HG03432 (cell line): ENCODE data around the gene IRF9.
"Not testable (repeated sequence)": the region's sequence is repeated elsewhere in the genome, so short reads cannot be mapped to it uniquely, and the experiment has no call there.

Experiments used
- ATAC-seq: cut with Tn5 transposase; IDR thresholded peaks from one replicate; pipeline ENCODE4 v1.9.1; 2021; ENCODE audit warnings: mild to moderate bottlenecking, moderate library complexity; ENCODE audit not compliant: unreplicated experiment

The IRF9 gene

DNA sequence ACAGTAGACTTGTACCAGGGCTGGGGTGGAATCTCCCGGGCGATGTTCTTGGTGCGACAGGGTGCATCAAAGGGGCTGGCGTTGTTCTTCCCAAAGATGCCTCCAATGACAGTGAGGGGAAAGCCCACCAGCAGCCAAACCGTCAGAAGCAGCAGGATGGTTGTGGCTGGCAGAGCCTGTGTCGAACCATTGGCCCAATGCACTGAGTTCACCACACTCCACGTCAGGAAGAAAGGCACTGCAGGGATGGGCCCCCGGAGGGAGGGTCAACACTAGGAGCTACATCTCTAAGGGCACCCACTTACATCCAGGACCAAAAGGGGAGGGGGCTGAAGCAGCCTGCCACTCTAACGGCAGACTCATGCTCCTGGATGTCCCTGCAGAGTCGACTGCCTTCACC lies 29.4 kb downstream of the IRF9 start:
- ATAC-seq: no peak

- ATAC-seq: no peak
These were observed 31.9 kb downstream of the IRF9 start for GRCh38 chr14:24192933-24193332.

GRCh38 chr14:24194186-24194872 lies 33.3 kb downstream of the IRF9 start:
- no peak for ATAC-seq

DNA sequence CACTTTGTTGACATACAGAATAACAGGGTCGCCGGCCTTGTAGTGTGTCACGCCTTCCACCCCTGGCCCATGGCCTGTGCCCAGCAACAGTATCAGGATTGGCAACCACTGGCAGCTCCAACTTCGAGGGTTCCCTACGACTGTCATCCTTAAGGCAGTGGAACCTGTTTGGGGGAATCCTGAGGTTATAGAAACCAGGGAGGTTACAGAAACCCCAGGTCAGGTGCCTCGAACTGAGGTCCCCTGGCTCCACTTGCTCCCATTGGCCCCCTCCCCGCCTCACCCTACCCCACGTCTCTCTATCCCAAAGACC lies 33.8 kb downstream of the IRF9 start:
- no peak for ATAC-seq

- ATAC-seq: peak; percentile 89
These were observed 34.4 kb downstream of the IRF9 start, which contains the start of gene TM9SF1 for GRCh38 chr14:24195186-24196070. TM9SF1 (minus strand) TSS chr14:24195441; CDS start chr14:24195019, 422 bp downstream.

- ATAC-seq: peak; percentile 25
These were observed 35.3 kb downstream of the IRF9 start for GRCh38 chr14:24196071-24197055.

GRCh38 chr14:24197056-24197450 lies 36.0 kb downstream of the IRF9 start:
- ATAC-seq: no peak

DNA sequence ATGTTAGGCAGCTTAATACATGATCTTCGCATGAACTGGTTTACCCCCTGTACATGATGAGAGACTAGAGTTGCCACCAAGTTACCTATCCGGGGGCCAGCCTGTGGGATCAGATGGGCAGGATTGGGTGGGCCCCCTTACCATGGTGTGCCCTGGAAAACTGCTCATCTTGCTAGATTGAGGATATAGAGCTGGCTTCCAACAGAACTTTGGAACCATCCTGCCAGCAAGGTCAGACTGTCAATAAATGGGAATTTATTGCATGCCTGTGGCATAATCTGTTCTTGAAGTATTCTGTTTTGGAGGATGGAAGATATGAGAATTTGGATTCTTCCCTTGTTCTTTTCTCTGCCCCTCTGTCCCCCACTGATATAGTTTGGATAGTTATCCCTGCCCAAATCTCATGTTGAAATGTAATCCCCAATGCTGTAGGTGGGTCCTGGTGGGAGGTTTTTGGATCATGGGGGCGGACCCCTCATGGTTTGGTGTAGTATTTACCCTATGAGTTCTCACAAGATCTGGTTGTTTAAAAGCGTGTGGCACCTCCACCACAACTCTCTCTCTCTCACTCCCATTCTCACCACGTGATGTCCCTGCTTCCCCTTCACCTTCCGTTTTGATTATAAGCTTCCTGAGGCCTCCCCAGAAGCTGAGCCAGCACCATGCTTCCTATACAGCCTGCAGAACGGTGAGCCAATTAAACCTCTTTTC lies 37.9 kb downstream of the IRF9 start:
- no peak for ATAC-seq

- ATAC-seq: not testable (repeated sequence)
These were observed 41.5 kb downstream of the IRF9 start for GRCh38 chr14:24202538-24202937.

GRCh38 chr14:24203249-24203886 lies 42.3 kb downstream of the IRF9 start:
- not testable (repeated sequence) for ATAC-seq

GRCh38 chr14:24204163-24205146 lies 43.4 kb downstream of the IRF9 start:
- ATAC-seq: no peak

GRCh38 chr14:24206260-24207103 lies 45.4 kb downstream of the IRF9 start:
- no peak for ATAC-seq

GRCh38 chr14:24207104-24207551 lies 46.1 kb downstream of the IRF9 start:
- no peak for ATAC-seq

GRCh38 chr14:24207625-24208024 lies 46.6 kb downstream of the IRF9 start:
- ATAC-seq: no peak

DNA sequence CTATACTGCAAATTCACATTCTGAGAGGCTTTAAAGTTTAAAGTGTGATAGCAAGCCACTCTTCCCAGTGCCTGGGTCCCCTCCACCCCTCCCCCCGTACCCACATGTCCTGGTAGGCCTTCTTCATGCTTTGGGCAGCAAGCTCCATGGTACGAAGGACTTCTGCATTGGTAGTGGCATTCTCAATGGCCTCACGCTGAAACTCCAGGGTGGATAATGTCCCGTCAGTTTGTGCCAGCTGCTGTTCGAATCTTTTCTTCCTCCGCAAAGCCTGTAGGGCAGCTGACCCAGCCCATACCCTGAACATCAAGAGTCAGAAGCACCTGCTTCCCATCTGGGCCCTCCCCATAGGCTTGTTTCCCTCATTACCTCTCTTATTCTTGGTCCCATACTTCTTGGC lies 50.2 kb downstream of the IRF9 start:
- ATAC-seq: no peak

GRCh38 chr14:24212924-24213865 lies 52.1 kb downstream of the IRF9 start, which contains the start of gene CHMP4A:
CHMP4A (minus strand) TSS chr14:24213488; CDS start chr14:24213439, 49 bp downstream.
- ATAC-seq: peak; percentile 81
